ENCODE results near the gene FAM13A.

FAM13A gene

DNA sequence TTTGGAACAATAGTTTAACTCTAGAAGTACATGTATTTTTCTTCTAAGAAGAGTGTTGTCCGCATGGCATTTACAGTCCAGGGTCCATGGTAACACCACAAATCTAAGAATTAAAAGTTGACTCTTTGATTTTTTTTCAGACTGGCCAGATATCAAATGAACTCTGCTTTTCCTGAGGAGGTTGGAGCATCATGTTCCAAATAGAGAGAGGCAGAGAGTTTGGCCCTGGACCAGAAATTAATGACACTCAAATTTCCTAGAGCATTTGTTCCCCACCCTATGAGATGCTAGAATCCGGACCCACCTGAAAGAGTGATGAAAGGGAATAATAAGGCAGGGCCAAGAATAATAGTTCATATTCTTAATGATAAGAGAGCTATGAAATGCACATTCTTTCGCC lies 312.4 kb downstream of the FAM13A start:
- TF ChIP-seq, protein P1, sequence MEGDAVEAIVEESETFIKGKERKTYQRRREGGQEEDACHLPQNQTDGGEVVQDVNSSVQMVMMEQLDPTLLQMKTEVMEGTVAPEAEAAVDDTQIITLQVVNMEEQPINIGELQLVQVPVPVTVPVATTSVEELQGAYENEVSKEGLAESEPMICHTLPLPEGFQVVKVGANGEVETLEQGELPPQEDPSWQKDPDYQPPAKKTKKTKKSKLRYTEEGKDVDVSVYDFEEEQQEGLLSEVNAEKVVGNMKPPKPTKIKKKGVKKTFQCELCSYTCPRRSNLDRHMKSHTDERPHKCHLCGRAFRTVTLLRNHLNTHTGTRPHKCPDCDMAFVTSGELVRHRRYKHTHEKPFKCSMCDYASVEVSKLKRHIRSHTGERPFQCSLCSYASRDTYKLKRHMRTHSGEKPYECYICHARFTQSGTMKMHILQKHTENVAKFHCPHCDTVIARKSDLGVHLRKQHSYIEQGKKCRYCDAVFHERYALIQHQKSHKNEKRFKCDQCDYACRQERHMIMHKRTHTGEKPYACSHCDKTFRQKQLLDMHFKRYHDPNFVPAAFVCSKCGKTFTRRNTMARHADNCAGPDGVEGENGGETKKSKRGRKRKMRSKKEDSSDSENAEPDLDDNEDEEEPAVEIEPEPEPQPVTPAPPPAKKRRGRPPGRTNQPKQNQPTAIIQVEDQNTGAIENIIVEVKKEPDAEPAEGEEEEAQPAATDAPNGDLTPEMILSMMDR (IDR thresholded peaks at IDR 0.05; ENCODE audit: low read depth, low read length): no peak
- no peak overlapping the region for H3K4me3 ChIP-seq (ENCODE audit: low read depth, low read length)

DNA sequence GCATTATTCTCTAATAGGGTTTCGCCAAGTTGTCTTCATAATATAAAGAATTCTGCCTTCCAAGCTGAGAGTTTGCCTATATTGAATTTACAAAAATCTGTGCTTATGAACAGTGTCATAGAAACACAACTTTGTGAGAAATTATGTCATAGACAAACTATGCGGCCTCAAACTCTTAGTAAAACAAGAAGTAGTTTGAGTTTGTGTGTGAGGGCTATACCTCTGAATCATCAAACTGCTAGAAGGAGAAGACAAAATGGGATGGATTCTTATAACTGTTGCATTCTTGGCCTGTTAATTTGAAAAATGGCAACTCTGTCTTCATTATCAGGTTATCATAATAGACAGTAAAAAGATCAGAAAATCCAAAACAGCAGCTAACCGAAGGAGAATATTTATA lies 313.3 kb downstream of the FAM13A start:
- TF ChIP-seq, protein P1 (IDR thresholded peaks at IDR 0.05; ENCODE audit: low read depth, low read length): no peak
- no peak overlapping the region for H3K4me3 ChIP-seq (ENCODE audit: low read depth, low read length)

DNA sequence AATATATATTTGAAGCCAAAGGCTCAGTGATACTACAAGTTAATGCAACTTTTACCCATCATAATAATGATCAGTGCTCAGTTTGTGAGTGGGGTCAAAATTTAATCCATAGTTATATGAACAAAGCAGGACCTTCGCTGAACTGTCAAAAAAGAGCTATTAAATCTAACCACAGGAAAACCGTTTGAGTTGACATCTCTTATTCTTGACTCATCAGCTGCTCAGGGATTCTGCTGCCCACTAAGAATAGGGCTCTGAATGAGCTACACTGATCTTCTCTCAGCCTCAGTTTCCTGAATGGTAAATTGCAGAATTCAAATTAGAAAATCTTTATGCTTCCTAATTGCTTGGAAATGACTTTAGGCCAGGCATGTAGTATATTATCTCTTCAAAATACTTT lies 314.4 kb downstream of the FAM13A start:
- TF ChIP-seq, protein P1 (IDR thresholded peaks at IDR 0.05; ENCODE audit: low read depth, low read length): no peak
- no peak overlapping the region for H3K4me3 ChIP-seq (ENCODE audit: low read depth, low read length)

DNA sequence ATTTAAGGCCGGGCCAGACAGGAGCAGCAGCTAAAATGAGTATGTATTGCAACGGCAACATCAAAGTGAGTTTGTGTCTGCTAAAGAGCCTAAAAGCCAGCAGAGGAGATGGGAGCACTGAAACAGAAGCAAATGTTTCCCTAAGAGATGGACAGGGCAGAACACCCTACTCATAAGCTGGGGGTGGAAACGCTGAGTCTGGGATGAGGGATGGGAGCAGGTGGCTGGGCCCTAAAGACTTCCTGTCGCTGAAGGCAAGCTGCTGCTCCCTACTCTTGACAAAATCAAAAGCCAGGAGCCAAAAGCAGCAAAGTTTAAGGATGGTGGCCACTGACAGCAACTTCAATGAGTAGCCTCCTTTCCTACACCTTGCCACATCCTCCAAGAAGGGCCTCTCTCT lies 318.8 kb downstream of the FAM13A start:
- no peak overlapping the region for H3K4me3 ChIP-seq (ENCODE audit: low read depth, low read length)
- TF ChIP-seq, protein P1 (IDR thresholded peaks at IDR 0.05; ENCODE audit: low read depth, low read length): no peak

DNA sequence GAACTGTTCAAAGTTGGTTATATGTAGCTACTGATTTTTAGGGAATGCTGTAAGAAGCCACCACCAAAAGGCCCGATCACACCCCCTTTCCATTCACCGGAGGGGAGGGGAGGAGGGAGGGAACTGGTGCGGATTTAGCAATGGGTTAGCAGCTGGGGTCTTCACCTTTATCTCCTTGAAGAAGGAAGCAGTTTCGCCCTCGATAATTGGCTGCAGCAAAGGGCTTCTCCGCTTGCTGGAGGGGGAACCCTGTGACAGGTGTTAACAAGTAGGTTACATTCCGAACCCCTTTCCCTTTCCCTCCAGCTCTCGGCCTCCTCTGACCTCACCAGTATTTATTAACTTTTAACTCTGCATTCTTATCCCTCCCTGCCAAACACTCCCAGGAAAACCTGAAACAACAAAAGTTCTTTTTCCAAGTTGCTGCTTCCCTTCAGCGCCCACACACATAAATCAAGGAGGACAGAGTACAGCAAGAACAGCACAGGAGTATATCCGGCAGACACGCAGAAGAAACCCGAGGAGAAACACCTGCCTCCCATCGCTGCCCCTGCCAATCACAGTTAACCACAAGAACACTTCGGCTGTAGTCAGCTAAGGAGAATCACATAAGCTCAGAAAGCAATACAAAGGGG lies 319.6 kb downstream of the FAM13A start:
- H3K4me3 ChIP-seq (ENCODE audit: low read depth, low read length): no peak overlapping the region
- TF ChIP-seq, protein P1 (IDR thresholded peaks at IDR 0.05; ENCODE audit: low read depth, low read length): no peak

DNA sequence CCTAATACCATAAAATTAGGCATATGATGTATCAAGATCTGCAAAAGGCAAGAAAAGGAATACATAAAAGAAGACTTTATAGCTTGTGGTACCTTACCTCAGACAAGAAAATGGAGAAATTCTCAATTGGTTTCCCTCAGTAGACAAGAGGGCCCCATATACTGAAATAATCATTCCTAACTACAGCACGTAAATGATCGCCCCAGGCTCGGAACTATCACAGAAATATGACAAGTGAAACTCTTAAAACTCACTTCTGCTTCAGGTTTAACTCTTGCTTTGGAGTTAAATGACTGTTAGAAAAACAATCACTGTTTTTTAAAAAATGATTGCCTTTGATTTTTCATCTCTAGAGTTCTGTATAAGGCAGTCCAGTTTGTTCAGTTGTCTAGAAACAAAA lies 320.7 kb downstream of the FAM13A start:
- TF ChIP-seq, protein P1 (IDR thresholded peaks at IDR 0.05; ENCODE audit: low read depth, low read length): no peak
- H3K4me3 ChIP-seq (ENCODE audit: low read depth, low read length): no peak overlapping the region

DNA sequence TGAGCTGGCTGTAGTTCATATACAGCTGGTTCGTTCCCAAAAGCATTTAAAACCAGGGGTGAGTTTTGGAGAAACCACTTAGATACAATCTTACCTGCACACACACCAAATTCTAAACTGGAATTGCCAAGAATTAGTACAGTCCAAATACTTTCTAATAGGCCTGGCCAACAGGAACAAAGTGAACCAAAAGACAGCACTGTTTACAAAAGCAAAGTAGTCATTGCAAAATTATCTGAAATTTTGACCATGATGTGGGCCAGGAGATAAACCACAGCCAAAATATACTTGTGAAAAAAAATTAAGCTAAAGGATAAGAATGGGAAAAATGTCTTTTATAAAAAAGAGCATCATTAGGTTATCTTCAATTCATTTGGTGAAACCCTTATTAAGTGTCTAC lies 321.4 kb downstream of the FAM13A start:
- H3K4me3 ChIP-seq (ENCODE audit: low read depth, low read length): no peak overlapping the region
- TF ChIP-seq, protein P1 (IDR thresholded peaks at IDR 0.05; ENCODE audit: low read depth, low read length): no peak
